ENCODE data around the gene ALCAM.

ALCAM gene

DNA sequence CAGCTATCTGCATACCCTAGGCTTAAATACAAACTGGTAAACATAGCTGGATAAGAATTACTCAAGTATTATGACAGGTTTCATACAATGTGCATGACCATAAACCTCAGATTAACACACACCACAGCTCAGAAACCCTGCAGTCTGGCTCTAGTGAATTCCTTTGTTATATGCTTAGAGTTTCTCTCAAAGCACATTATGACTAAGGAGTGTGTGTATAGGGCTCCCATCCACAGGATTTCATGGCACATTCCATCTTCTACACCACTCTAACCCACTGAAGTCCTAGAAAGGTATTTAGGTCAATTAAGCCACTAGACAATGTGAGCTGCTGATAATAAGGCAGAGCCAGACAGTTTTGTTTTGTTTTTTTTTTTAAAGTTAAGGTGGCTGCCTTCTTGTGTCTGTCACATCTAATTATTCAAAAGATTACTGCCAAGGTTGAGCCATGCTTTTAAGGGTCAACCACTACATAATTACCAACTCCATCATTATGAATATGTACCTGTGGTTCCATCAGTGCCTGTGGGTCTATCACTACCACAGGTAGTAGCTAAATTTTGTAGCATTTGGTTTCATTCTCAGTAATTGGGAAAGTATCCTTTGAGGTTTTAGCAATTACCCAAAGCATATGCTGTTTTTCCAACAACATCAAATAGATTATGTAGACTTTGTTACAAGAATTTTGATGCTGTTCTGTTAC, 107.0 kb downstream of the ALCAM start:
- DNase-seq, result no peak

DNA sequence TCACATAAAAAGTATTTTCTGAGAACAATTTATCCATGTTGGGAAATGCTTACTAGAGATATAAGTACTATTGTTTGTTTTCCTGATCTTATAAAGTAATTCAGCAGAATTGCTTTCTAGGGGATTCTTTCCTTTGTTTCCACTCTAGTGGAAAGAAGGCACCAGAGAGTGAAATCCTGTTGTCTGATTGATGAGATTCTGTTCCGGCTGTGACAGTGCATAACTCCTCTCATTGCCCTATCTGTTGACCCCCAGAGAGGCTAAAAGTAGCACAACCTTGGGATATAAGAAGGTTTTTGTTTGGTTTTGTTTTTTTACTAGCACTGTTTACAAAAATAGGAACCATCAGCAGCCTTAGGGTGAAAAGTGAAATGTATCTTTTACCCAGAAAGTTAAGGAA, 114.1 kb downstream of the ALCAM start:
- no peak for DNase-seq

GRCh38 chr3:105483476-105483875, 116.8 kb downstream of the ALCAM start:
- no peak for DNase-seq

GRCh38 chr3:105490045-105490444, 123.3 kb downstream of the ALCAM start:
- DNase-seq, result no peak

- DNase-seq, result no peak
Observed at GRCh38 chr3:105493305-105493892, 126.7 kb downstream of the ALCAM start.

DNA sequence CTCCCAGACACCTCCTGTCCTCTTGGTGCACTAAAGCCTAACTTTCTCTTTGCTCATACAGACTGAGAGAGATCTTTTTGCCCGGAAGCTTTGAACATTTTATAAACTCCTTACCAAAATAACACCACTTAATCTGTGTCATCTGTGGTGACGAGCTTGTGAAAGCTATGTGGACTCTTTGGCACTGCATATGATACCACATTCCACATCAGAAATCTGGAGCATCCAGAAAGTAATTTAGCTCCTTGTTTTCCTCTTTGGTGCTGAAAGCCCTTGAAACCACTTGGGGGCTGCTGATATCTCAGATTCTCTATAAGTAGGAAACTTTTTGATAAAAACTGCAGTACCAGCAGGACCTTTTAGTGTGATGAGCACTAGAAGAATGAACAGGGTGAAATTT, 128.3 kb downstream of the ALCAM start:
- DNase-seq, result no peak

GRCh38 chr3:105496343-105496742, 129.6 kb downstream of the ALCAM start:
- DNase-seq, result no peak

GRCh38 chr3:105497386-105497785, 130.7 kb downstream of the ALCAM start:
- DNase-seq, result no peak

DNA sequence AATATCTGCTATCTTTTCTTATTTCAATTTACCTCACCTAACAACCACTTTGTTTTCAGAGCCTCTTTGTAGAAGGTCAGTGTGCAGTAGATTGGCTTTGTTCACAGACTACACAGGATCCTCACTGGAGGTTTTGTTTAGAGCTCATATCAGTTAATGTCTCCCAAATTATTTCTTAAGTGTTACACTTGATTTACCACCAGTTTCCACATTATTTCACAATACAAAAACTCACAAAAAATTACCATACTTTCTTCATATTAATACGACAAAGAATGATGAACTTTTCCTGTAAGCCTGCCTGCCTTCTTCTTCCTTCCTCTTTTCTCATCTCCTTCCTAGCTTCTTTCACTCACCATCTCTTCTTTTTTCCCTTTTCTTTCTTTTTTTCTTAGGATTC, 133.3 kb downstream of the ALCAM start:
- no peak for DNase-seq

GRCh38 chr3:105502333-105502732, 135.6 kb downstream of the ALCAM start:
- no peak for DNase-seq

DNA sequence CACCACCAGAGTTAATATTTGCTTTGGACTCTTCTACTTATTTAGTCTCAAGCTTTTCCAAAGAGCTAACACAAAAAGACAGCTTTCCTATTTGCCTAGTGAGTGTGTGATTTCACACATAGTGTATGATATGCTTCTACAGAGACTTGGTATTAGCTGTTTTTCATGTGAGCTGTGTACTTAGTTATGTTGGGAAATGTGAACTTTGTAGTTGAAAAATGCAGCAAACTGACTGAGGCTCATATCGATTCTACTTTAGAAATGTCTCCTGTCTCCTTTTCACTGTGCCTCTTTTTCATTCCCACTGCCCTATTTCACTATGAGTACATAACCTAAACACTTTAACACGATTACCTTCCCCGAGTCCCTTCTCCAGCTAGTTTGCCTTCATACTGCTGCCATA, 136.5 kb downstream of the ALCAM start:
- DNase-seq, result no peak

DNA sequence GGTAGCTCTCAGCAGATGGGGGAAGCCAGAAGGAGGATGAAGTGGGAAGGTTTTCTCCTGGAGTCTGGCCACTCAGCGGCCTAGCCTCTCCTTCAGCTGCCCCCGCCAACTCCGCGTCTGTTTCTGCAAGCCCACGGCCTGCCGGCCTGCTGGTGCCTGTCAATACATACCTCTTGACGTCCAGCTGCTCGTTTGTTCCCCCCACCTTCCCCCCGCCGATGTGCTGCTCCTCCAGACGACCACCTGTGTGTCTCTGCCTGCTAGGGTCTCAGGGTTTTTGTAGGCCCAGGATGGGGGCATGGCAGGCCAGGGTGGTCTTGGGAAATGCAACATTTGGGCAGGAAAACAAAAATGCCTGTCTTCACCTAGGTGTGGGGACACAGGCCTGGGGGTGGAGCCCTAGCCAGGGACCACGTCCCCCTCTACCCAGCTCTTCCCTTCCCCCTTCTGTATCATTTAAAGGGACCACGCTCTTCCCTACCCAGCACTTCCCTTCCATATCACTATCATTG, 137.8 kb downstream of the ALCAM start:
- peak in 1 of 56 donors; percentile 9 for DNase-seq

DNA sequence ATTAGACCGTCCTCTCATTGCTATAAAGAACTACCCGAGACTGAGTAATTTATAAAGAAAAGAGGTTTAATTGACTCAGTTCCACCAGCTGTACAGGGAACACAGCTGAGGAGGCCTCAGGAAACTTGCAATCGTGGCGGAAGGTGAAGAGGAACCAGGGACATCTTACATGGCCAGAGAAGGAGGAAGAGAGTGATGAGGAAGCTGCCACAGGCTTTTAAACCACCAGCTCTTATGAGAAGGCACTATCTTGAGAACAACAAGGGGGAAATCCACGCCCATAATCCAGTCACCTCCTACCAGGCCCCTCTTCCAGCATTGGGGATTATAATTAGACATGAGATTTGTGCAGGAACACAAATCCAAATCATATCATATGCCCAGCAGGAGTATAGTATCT, 138.5 kb downstream of the ALCAM start:
- DNase-seq, result no peak

DNA sequence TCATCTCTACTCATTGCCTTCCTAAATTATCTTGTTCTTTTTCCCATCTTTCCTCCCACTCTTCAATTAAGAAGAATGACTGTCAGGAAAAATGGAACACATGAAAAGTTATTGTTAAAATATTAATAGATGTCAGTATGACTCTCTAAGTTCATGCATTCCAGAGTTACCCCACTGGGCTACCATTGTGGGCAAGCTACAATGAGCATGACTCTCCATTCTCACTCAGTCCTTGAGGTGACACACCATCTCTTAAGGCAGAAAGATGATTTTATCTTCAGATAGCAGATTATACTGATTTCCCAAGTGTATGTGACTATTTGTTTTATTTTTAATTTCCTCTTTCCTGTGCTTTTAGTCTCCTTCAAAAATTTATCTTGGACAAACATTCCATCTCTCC, 144.3 kb downstream of the ALCAM start:
- no peak for DNase-seq

DNA sequence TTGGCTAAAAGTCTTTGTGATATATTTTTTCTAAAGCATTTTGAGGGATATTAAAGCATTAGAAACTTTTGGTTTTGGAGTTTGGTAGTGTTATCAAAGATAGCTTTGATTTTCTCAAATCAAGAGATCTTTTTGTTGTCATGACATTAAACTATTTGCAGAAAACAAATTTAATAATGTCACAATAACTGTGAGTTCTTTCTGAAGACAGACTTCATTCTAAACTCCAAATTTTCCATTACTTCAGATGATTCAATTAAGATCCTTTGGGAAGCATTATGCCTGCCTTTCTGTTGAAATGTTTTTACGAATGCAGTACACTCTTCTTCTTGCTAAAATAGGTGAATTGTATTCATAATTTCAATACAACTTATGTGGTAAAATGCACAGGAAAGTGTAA, 145.4 kb downstream of the ALCAM start:
- no peak for DNase-seq

- DNase-seq, result no peak
Observed at GRCh38 chr3:105513042-105513441, 146.3 kb downstream of the ALCAM start.

- DNase-seq, result no peak
Observed at GRCh38 chr3:105513886-105514285, 147.2 kb downstream of the ALCAM start.

- DNase-seq, result no peak
Observed at GRCh38 chr3:105515372-105515771, 148.7 kb downstream of the ALCAM start.

DNA sequence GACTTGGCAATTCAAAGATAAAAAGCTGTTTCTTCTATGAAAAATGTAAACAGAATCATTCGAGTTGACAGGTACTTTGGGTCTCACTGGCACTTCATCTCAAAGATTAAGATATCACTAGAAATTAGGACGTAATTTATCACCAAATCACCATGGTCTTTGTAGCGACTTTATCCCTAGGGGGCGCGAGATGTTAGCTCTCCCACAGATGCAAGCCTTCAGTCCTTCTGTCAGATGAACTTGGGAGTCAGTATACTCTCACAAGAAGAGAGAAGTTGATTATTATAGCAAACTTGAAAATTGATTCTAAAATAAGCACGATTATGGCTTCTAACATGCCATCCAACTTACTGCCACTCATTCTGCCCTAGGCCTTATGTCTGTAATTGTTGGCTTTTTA, 150.3 kb downstream of the ALCAM start:
- peak in 3 of 56 donors; percentile 3 to 38 (median 26) for DNase-seq

DNA sequence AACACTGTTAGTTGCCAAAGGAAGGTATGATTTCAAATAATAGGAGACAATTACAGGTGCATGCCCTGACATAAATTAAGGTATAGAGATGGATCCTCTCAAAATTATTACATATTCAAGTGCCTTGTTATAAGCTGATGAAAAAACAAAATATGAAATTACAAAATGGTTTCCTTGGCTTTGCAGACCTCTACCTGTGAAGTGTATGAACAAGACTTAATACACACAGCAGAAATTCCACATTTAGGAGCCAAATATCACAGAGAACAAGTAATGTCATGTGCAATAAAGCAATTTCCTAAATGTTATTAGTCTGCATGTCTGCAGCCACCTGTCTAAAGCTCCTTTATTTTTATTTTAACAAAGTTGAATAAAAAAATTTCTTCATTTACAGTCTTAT, 151.5 kb downstream of the ALCAM start:
- no peak for DNase-seq

DNA sequence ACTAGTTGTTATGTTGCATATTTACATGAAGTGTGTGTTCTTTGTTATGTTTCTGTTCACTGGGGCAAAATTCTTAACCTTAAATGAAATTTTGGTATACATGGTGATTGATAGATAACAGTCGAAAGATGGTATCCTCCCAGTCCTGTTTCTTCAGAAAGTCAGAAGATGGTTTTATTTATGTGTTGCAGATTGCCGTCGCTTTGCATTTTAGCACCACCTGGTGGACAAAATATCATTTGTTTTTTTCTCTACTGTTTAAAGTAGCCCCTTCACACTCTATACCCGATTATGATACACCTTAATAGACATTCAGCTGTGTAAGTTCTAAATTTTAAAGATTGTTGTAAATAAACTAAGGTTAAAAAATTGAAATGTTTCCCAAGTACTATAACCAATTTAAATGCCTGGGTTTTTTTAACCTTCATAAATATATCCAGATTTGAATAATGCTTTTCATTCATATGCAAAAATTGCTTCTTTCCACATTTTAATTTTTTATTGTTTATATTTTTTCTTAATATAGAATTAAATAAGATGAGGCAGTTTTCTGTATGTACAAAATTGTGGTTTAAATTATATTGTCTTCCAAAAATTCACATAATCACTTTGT, 152.2 kb downstream of the ALCAM start:
- DNase-seq, result peak in 5 of 56 donors; percentile 15 to 74 (median 52)

- DNase-seq, result no peak
Observed at GRCh38 chr3:105521770-105522169, 155.1 kb downstream of the ALCAM start.

- no peak for DNase-seq
Observed at GRCh38 chr3:105523501-105523900, 156.8 kb downstream of the ALCAM start.

Data from amygdala (tissue), 56 donors.